Motor neuron (in vitro differentiated cells): ENCODE measurements around the gene MAD1L1. TPM values are rescaled to one million over a fixed set of nuclear protein-coding genes. Genes with fewer than 3 reads are reported as not detected.

Source experiments
- ATAC-seq, 8 experiments: fragments of 200-7000 bp; cut with Tn5 transposase; replicated peaks in 6 of 8; 2 replicates each; pipeline ENCODE4 v1.8.0; 2021; ENCODE audit warnings: mild to moderate bottlenecking in 8 of 8, moderate library complexity in 8 of 8
- H3K27ac ChIP-seq, 2 donors: fragments of 250-450 bp; sonication (Bioruptor Pico); 2 replicates each; pipeline ENCODE4 v1.9.0; 2021; ENCODE audit warnings: antibody characterized with exemption in 2 of 2, mild to moderate bottlenecking in 2 of 2, moderate library complexity in 1 of 2
- H3K4me1 ChIP-seq, 2 donors: fragments of 250-450 bp; sonication (Bioruptor Pico); replicated peaks in 1 of 2; 2 replicates each; pipeline ENCODE4 v1.6.1; 2021; ENCODE audit warnings: antibody characterized with exemption in 2 of 2, mild to moderate bottlenecking in 2 of 2, moderate library complexity in 1 of 2
- H3K4me3 ChIP-seq, 5 donors: fragments of 250-450 bp; sonication (Bioruptor Pico); 2 replicates each; pipeline ENCODE4 v1.9.0; 2021; ENCODE audit warnings: antibody characterized with exemption in 5 of 5, mild to moderate bottlenecking in 5 of 5, moderate library complexity in 4 of 5
- WGBS, 10 experiments: fragments of 450-650 bp; shearing (Covaris generic); methylation state at CpG; one replicate each; pipeline ENCODE4 v1.0.0; 2022; 5-methylcytosine and 5-hydroxymethylcytosine counted together
- in situ Hi-C, 9 experiments: fragments of 400-800 bp; cut with MboI; loops; one replicate each; pipeline ENCODE4 v1.15.0; 2021; ENCODE audit warnings: low sequenced_read_pairs in 9 of 9, low pct_unique_long_range_greater_than_20kb in 2 of 9; ENCODE audit not compliant: unreplicated experiment in 9 of 9
- total RNA-seq, 8 experiments: library from RNA; unstranded; fragments of 300-600 nt; gene quantifications; 2 replicates each; pipeline versions ENCODE4 v1.2.3 to v1.2.4, GENCODE V29; 2022

The MAD1L1 gene
- total RNA-seq, 8 experiments from 2014 or later: 24.0 to 68.8 (median 32.4) TPM

DNA sequence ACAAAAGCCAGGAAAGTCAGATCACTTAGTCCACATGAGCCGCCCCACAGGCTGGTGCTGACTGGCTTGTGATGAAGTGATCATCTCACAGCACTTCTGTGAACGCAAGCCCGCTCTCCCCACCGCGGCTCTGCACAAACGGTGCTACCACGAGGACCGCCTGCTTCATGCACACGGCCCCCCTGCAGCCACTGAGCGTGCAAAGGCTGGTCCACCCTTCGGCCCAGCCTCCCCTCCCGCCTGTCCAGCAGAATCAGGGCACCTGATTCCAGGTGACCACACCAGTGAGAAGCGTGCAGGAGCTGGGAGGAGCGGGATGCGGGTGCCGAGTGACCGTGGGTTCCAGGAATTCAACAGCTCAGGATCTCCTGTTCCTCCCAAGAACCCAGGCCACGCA is 32.2 kb downstream of the MAD1L1 start:
- H3K27ac ChIP-seq: no peak overlapping the region
- H3K4me3 ChIP-seq: no peak overlapping the region
- in situ Hi-C loops: loop anchor here in 3 of 9 experiments (25.0 kb wide), 3 partner anchors 538 to 638 kb away; partner anchors contain the start of genes ELFN1 (in 2 of the 3), PSMG3 (in 1 of the 3) and TMEM184A (in 1 of the 3)
- H3K4me1 ChIP-seq: peaks cover 3 to 11% of the 10 kb centered on the region in 2 donors
- no peak for ATAC-seq
- WGBS, 10 experiments: 91 to 100% (median 100%) methylated on average over 1 to 8 of the region's 18 CpGs; no CpG with 5 or more reads in 7 of the 10 experiments

- H3K27ac ChIP-seq: no peak overlapping the region
- no peak for ATAC-seq
- WGBS, 10 experiments: 96 to 100% methylated on average over 2 to 4 of the region's 25 CpGs; no CpG with 5 or more reads in 8 of the 10 experiments
- H3K4me1 ChIP-seq: peaks cover 3 to 11% of the 10 kb centered on the region in 2 donors
- in situ Hi-C loops: loop anchor here in 3 of 9 experiments (25.0 kb wide), 3 partner anchors 538 to 638 kb away; partner anchors contain the start of genes ELFN1 (in 2 of the 3), PSMG3 (in 1 of the 3) and TMEM184A (in 1 of the 3)
- no peak overlapping the region for H3K4me3 ChIP-seq
These were observed 32.7 kb downstream of the MAD1L1 start for GRCh38 chr7:2199956-2200583.

DNA sequence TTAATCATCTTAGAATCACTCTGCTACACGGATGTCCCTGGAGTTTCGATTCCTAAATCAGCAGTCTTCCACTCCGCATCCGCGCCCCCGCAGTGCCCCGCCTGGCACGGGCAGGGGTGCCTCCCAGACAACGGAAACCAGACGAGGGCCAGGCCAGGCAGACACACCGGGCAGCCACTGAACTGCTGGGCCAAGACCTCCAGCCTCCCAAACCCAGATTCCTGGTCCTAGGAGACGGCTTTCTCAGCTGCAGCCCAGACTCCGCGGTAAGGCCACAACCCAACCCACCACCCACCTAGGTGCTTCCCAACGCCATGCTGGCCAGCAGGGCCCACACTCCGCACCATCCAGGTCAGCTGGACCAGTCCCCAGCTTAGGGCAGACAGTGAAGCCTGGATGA is 33.2 kb downstream of the MAD1L1 start:
- 80 to 100% (median 90%) methylated on average over 1 to 4 of the region's 16 CpGs; no CpG with 5 or more reads in 7 of the 10 experiments for WGBS, 10 experiments
- Histone ChIP-seq H3K4me1 (peaks cover 3 to 11% of the 10 kb centered on the region in 2 donors), H3K4me3 (no peak overlapping the region), H3K27ac (no peak overlapping the region)
- in situ Hi-C loops: no loop called here
- ATAC-seq: no peak

GRCh38 chr7:2198760-2199159 is 34.0 kb downstream of the MAD1L1 start:
- Histone ChIP-seq H3K27ac (no peak overlapping the region), H3K4me1 (peaks cover 0 to 4% of the 10 kb centered on the region in 2 donors), H3K4me3 (no peak overlapping the region)
- in situ Hi-C loops: no loop called here
- 50 to 100% (median 80%) methylated on average over 1 of the region's 10 CpGs; no CpG with 5 or more reads in 5 of the 10 experiments for WGBS, 10 experiments
- no peak for ATAC-seq

DNA sequence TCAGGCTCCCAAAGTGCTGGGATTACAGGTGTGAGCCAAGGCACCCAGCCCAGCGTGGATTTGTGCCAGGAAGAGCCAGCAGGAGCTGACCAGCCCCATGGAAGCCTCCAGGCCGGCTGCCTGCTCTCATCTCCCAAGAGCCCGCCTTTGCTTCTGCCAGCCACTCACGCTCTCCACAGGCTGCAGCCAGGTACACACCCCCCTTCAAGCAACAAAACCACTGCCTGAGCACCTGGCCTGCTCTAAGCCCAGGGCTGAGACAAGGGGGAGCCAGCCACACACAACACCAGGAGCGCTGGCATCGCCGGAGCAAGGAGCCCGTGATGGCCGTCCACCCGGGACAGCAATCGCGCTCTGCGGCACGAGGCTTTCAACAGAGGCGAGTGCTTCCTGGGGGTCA is 34.5 kb downstream of the MAD1L1 start:
- no peak for ATAC-seq
- Histone ChIP-seq H3K4me3 (no peak overlapping the region), H3K4me1 (no peaks in the 10 kb centered on the region), H3K27ac (no peak overlapping the region)
- in situ Hi-C loops: no loop called here
- 75 to 100% (median 97%) methylated on average over 1 to 13 of the region's 15 CpGs; no CpG with 5 or more reads in 3 of the 10 experiments for WGBS, 10 experiments

DNA sequence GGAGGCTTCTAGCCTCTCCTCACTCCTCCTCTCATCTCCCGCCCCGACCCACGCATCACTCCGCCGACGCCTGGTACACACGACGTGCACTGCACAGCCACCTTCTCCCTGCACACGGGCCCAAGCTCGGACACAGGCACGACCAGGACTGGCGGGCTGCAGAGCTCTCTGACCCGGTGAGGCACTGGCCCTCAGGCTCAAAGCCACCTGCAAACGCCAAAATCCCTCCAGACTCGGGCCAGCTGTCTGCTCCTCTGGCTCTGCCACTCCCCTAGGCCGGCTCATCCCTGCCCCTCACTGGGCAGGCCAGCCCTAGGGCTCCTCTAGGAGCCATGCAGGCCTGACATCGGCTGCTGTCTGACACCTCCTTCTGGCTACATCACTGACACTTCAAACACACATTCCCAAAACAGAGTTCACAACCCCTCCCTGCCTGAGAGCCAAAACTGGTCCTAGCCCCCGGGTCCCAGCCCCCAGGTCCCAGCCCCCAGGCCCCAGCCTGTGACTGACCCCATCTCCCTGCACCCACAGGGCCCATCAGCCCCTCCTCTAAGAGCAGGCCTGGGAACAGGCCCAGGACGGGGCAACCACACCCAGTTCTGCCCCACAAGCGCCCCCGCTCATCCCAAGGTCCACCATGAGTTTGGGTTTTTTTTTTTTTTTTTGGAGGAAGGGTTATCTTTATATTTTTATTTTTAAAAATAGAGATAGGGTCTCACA is 35.1 kb downstream of the MAD1L1 start:
- WGBS, 10 experiments: 44 to 93% methylated on average over 3 to 11 of the region's 21 CpGs; no CpG with 5 or more reads in 8 of the 10 experiments
- Histone ChIP-seq H3K4me3 (no peak overlapping the region), H3K27ac (no peak overlapping the region), H3K4me1 (peaks cover 0 to 4% of the 10 kb centered on the region in 2 donors)
- ATAC-seq: peak in 2 of 8 experiments; percentile 27 to 39
- in situ Hi-C loops: no loop called here

GRCh38 chr7:2196381-2197378 is 36.1 kb downstream of the MAD1L1 start:
- Histone ChIP-seq H3K27ac (no peak overlapping the region), H3K4me3 (no peak overlapping the region), H3K4me1 (peaks cover 0 to 4% of the 10 kb centered on the region in 2 donors)
- in situ Hi-C loops: no loop called here
- WGBS, 10 experiments: 85 to 100% (median 92%) methylated on average over 2 to 22 of the region's 32 CpGs; no CpG with 5 or more reads in 3 of the 10 experiments
- no peak for ATAC-seq

DNA sequence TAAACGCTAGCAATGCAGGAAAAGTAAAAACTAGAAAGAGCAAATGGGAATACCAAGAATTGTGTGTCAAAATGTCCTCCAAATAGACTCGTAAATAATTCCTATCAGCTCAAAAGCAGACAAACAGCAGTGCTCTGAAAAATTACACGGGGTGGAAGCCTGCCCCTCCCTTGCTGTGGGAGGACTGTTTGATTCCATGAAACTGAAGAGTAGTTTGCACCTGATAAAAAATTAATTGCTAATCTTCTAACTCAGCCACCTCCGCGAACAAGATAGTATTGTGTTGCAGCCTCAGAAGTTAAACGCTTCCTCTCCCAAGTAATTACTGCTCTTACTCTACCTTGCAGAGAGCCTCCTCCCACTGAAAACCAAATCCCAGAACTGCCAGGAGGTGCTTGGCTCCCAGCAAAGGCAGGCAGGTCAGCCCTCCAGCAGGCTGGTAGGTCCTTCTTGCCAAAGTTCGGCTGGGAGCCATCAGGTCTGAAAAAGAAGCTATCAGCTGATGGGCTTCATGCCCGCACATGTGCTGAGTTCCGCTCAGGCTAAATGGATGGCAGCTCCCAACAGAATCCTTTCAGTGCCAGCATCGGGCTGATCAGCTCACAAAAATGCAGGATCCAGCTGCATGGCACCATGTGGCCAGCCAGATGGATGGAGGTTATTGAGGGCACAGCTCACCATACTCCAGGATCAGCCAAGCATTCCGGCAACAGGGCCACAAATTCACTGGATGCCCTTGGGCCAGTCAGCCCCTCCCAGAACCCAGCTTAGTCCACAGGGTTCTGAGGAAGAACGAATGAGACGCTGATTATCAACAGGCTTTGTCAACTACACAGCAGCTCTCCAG is 37.1 kb downstream of the MAD1L1 start:
- H3K27ac ChIP-seq: no peak overlapping the region
- ATAC-seq: no peak
- H3K4me1 ChIP-seq: peaks cover 5 to 12% of the 10 kb centered on the region in 2 donors
- H3K4me3 ChIP-seq: no peak overlapping the region
- in situ Hi-C loops: no loop called here
- 90 to 100% (median 95%) methylated on average over 1 to 11 of the region's 13 CpGs for WGBS, 10 experiments

- Histone ChIP-seq H3K27ac (no peak overlapping the region), H3K4me1 (peaks cover 16% of the 10 kb centered on the region in 2 donors), H3K4me3 (no peak overlapping the region)
- 82 to 100% (median 95%) methylated on average over 1 to 11 of the region's 19 CpGs; no CpG with 5 or more reads in 2 of the 10 experiments for WGBS, 10 experiments
- no peak for ATAC-seq
- in situ Hi-C loops: no loop called here
These were observed 39.0 kb downstream of the MAD1L1 start for GRCh38 chr7:2193575-2194305.

- in situ Hi-C loops: no loop called here
These were observed 39.8 kb downstream of the MAD1L1 start for GRCh38 chr7:2192831-2193534.

GRCh38 chr7:2191016-2191415 is 41.7 kb downstream of the MAD1L1 start:
- 20 to 100% (median 73%) methylated on average over 1 to 9 of the region's 9 CpGs for WGBS, 10 experiments

More at GRCh38 chr7:2192831-2193534, 39.8 kb downstream of the MAD1L1 start:
- Histone ChIP-seq H3K4me1 (peaks cover 16% of the 10 kb centered on the region in 2 donors), H3K4me3 (no peak overlapping the region), H3K27ac (no peak overlapping the region)
- WGBS, 10 experiments: 33 to 90% (median 70%) methylated on average over 1 to 11 of the region's 18 CpGs
- ATAC-seq: peak in 4 of 8 experiments; percentile 14 to 63 (median 40)

More at GRCh38 chr7:2191016-2191415, 41.7 kb downstream of the MAD1L1 start:
- in situ Hi-C loops: no loop called here
- Histone ChIP-seq H3K4me3 (no peak overlapping the region), H3K27ac (no peak overlapping the region), H3K4me1 (peaks cover 16% of the 10 kb centered on the region in 2 donors)
- ATAC-seq: peak in 5 of 8 experiments; percentile 46 to 63 (median 55)
